EL (cell line): Measurements from ENCODE around the gene STK26.
"Not testable (repeated sequence)": the region's sequence is repeated elsewhere in the genome, so short reads cannot be mapped to it uniquely, and the experiment has no call there.

Source experiments
- DNase-seq: peaks from one replicate; pipeline ENCODE4 v3.0.0-alpha.2; 2016

STK26 gene

DNA sequence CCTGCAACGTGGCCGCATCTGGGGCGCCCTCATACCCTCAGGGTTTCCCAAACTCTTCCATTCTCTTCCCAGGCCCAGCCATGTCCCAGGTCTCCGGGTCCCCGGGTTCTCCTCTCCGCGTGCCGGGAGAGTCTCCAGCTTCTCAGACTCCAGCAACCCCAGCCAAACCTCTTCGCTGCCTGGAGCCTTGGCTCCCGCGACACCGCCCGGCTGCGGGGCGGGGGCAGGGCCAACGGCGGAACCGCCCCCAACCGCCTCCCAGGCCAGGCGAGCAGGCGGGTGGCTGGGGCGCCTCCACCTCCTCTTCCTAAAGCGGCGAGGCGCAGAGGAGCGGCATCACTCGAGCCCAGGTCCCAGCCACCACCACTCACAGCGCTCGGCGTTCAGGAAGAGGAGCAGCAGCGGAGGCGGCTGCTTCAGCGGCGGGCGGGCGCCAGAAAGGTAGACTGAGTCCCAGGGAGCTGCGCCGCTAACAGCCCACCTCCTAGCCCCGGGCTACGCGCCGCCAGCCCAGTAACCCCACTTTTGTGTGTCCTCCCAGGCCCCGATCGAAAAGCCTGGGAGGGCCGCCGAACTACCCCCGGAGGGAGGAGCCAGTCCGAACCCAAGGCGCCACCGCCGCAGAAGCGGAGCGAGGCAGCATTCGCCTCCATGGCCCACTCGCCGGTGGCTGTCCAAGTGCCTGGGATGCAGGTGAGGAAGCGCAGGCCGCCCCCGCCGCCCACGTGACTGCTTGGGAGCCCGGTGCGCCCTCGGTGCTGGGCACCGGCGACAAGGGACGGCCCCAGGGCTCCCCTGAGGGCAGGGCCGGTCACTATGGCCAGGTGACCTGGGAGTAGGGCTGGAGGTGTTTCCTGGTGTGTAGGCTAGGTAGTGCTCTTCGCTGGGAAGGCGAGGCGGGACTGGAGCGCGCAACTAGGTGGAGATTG, at the start of gene STK26:
Gene STK26 (plus strand): TSS at position 336 of the 929 bp plus-strand sequence. CDS start 316 bp downstream, at position 652.
- peak; percentile 32 for DNase-seq

DNA sequence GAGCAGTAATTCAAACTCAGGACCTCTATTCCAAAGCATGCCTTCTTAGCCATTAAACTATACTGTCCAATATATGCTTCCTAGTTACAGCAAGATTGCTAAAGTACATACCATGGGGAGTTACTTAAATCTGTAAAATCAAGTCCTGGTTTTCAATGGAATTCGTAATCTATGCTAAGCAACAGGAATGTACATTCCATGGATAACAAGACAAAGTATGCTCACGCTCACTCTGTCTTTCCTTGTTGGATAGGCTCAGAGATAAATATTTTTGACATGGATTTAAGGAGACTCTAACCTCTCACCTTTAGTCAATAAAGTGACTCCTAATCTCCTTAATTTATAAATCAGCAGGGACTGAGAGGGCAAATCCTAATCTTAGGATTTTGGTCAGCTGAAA, 47.3 kb upstream of the STK26 start:
- DNase-seq, result no peak

DNA sequence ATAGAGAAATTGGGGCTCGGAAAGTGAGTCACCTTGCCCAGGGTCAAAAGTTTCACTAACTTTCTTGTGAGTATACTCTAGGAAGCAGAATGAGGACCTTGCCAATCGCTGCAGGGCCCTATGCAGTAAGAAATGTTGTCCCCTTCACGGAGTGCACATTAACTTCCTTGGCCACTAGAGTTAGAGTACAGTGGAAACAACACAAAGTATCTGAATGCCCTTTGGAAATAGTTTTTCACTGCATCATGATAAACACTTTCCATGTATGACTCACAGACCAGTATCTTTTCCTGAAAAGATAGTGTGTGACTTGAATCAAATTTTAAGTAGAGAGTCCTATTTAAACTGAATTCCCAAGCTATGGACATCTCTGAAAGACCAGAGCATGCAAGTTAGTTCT, 45.5 kb upstream of the STK26 start:
- no peak for DNase-seq

DNA sequence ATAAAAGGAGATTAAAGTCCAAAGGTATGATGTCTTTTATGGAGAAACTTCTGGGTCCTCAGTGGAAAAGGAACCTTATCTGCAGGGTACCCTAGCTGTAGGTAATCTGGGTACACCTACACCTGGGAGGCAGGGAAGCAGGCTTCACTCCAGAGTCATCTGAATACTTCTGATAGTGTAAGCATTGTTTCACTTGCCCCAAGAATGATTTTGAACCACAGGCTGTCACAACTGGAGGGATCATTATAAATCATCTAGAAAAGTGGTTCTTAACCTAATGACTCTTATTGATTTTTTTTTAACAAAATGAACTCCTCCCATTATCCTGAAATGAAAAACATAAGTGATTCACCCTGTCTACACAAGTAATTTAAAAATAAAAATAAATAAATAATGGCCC, 44.0 kb upstream of the STK26 start:
- DNase-seq, result no peak

DNA sequence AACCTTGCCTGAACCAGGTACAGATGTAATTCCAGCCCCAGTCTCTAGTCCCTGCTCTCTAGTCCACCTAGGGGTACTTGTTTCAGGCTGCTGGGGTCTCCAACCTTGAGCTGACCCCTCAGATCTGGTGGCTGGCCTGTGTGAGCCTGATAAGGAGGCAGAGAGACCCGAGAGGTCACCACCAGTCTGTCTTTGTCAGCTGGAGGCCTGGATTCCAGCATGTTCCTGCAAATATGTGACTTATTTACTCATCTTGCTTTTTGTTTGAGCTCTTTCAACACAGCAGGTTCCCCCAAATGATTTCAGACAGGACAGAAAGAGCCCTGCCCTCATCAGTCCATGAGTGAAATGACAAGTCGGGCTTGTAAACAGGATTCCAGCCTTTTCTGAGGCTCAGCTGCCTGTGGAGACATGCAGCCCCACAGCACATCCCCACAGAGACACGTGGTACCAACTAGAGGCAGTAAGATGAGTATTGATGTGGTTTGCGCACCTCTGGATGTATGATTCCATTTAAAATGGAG, 37.5 kb upstream of the STK26 start:
- no peak for DNase-seq

DNA sequence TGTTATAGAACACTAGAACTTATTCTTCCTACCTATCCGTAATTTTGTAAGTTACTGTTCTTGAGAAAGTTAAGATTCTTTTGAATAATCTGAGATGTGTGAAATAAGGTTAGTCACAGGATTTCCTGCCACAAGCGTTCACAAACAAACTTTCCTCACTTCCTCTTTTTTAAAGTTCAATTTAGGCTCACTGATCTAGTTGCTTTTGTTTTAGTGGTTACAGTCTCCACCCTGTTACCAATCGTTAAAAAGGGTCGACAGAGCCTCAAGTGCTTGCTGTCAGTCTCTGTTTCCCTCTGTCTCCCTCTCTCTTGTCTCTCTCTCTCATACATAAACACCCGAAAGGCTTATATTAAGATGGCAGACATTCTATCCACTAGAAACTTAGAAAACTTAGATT, 35.9 kb upstream of the STK26 start:
- no peak for DNase-seq

DNA sequence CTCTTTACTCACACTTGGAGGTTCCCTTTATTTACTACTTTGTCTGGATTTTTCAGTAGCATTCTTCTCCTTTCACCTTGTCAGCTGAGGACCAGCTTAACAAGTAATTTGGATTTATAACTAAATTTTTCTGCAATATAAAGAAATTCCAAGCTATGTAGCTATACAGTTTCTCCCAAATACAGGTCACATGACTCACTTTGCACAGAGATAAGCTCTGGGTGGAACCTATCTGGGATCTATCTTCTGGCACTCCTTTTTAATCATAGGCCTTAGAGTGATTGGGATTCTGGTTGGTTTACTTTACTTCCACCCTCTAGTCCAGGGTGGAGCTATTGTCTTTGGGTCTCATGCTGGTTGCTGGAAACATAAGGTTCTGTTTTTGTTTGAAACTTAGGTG, 34.9 kb upstream of the STK26 start:
- no peak for DNase-seq

DNA sequence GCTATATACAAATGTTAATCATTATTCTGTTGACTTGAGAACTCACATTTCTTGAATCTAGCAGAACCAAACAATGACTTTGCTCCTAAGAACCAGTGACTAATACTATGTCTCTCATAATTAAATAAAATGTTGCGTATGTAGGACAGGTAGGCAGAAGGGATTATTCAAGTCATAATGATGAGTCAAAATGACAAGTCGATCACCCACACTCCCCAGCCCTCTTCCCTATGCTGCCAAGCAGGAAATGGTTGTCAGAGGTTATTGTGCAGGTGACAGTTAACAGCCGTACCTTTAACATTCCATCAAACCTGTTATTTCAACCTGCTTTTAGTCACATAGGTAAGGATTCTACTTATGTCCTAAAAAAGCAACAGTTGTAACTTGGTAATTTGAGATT, 22.0 kb upstream of the STK26 start:
- DNase-seq, result no peak

DNA sequence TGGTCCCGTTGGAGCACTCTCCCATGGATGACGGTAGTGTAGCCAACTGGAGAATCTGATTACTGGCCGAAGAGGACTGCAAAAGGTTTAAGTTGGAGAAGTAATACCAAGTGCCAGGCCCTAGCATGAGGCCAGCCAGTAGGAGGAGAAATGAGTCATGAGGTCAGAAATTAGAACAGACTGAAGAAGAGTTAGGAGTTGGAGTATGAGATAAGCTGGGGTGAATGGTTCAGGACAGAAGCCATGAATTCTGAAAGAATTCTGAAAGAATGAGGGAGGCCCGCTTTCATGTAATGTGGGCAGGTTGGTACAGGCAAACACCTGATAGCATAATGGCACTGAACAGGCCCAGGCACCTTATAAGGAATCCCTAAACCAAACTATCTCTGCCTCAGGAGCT, 18.4 kb upstream of the STK26 start:
- DNase-seq, result no peak

DNA sequence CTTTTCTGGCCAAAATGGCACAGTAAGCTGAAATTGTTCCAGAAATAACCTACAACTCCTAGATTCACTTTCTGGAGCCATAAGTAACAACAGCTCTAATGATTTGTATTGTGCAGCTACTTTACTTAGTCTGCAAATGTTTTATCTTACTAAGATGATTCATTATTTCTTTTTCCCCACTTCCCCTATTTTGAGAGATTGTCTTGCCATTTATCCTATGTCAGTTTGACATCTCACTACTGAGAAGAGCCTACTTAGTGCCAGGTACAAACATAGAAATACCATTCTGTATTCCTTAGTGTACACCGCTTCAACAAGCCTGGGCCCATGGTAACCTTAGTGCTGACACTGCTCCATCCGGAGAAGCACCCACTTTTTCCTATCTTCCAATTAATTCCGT, 13.8 kb upstream of the STK26 start:
- no peak for DNase-seq

DNA sequence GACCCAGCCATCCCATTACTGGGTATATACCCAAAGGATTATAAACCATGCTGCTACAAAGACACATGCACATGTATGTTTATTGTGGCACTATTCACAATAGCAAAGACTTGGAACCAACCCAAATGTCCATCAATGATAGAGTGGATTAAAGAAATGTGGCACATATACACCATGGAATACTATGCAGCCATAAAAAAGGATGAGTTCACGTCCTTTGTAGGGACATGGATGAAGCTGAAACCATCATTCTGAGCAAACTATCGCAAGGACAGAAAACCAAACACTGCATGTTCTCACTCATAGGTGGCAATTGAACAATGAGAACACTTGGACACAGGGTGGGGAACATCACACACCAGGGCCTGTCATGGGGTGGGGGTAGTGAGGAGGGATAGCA, 12.9 kb upstream of the STK26 start:
- not testable (repeated sequence) for DNase-seq

DNA sequence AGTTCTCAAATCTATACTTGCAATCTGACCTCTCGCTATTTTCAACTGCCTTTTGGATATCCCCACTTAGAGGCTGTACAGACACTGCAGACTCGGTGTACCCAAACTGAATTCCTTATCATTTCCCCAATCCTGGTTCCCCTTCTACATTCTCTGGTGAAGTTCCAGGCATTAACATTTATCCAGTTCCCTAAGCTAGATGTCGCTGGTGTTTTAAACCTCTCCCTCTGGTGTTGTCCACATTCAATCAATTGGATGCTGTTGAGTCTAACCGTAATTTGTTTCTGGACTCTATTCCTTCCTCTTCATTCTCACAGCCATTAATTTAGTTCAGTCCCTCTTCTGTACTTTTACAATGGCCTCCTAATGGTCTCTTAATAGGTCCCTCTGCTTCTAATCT, 7.2 kb upstream of the STK26 start:
- no peak for DNase-seq

DNA sequence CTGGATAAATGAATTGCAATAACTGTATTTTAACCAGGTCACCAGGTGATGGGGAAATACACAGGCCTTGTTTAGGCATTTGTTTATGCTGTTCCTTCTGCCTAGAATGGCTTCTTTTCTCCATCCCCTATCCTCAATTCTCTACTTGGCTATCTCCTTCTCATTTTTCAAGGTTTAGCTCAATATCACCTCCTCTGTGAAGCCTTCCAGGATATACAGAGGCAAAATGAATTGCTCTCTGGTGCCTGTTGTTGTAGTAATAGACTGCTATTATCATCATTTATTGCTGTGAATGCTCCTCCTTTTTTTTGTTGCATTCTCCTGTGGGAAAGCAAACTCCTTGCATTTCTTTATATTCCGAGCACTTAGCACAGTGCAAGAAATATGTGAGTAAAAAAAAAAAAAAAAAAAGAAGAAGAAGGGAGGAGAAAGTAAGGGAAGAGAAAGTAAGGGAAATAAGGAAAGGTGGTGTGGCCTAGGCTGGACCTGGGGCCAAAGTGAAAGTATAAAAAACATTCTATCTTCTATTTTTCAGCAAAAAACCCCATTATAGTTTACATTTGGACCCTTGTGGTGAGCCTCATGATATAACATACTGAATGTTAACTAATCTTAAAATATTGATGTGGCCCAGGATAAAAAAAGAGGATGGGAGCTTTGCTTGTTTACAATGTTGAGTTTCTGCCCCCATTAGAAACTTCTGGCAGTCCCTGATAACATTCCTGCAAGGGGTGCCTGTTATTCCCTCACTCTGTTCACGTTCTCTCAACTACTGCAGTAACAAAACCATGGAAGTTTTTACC, 6.3 kb upstream of the STK26 start:
- DNase-seq, result no peak

DNA sequence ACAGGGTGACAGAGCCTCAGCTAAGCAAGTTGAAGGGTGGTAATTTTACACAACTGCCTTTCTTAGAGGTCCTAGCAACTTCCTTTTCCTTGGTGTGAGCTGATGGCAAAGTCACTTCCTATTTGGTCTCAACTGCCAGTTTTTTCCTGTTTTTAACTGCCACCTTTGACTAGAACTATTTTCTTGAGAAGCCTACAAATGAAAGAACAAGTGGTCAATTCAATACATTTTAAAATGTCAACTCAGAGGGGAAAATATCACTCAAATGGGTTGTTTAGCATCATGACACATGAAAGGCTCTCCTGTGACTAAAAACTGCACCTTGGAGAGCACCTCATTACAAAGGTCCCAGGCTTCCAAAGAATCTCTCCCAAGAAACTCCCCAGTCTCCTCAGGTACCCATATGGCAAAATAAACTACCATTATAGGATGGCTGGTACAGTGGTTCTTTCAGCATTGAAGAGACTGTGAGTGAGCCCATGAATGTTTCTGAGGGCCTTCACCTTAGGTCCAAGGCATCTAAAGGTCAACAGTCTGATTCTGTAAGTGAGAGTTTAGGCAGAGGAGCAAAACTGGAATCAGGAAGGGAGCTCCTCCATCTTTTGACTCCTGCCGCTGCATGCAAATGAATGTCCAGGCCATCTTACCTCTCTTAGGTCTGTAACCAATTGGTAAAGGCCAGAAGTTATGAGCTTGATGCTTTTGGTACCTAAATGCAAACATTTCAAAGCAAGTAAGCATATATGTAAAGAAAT, 5.5 kb upstream of the STK26 start:
- DNase-seq, result no peak

DNA sequence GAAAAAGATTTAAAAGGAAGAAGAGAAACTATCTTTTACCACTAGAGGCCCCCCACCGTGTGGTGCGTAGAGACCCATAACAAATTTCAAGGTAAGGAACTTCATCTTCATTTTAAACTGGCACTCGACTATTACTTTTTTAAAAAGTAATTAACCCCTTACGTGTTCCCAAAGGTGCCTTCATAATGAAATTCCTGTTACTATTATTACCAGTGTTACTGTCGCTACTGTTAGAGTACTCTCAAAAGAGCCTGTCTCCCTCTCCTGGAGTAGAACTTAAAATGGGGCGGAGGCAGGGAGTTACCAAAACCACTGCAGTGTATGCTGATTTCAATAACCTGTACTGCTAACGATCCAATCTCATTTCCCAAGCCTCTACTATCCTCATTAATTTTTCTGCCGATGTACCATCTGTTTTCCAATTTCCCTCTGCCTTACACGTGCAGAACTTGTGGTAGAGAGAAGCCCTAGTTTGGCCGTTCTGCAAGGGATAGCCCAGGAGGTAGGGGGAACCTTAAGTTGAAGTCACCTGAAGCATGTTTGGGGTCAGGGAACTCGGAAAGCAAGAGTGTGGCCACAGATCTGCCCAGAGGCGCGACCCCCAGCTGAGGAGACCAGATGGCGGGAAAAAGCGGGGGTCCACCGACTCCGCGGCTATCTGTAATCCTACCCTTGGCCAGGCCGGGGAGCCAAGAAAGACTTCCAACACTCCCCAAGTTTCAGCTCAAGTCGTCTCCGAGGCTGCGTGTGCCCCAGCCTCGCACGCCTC, 720 bp upstream of the STK26 start:
- DNase-seq, result no peak

DNA sequence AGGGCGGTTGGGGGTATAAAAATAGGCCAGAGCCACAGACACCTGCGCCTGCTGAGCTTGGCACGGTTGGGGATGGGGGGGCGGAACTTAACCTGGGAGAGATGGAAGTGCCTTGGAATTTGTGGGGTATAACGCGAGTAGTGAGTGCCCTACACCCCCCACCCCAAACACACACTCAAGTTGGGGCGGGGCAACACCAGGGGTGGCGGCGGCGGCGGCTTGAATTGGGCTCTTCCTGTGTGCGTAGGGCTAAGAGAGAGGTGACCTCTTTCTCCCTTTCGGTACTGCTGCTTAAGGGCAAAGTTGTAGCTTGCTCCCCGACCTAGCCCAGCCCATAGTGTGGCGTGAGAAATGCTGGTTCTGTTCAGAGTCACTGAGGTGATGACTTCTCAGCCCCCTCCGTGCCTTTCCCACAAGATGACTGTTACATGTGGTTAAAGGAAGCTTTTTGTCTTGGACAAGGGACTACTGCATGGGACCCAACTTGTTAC, 839 bp downstream of the STK26 start:
- DNase-seq, result no peak

DNA sequence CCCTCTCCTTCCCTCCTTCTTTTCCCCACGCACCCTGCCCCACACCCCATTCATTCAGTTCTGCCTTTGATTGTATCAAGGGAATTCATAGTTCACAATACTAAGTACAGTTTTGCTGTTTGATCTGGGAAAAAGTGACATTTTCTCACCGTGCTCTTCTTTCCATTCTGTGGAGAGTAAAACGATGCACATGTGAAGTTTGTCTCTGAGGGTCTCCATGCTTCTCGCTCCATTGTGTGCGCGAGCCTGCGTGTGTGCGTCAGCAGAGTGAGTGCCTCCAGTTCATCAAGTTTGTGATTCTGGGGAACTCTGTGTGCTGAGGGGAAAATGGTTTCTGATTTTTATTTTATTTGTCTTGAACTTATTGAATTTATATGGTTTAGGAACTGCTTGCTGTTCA, 1.9 kb downstream of the STK26 start:
- no peak for DNase-seq

DNA sequence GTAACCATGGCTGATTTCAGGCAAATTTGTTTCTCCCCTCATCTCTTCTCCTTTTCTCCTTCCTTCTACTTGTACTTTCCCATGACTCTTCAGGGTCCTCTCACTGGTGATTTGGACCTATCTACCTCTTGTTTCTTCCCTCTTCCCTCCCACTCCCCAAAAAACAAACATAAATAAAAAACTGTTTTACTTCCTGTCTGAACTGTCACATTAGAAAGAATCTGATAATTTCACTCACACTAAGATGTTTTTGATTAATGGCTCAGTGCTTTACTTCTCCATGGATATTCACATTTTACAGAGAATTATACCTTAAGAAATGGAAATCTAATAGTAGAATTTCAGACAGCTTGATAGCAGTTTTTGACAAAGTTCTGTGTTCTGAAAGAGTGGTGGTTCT, 7.2 kb downstream of the STK26 start:
- DNase-seq, result no peak

DNA sequence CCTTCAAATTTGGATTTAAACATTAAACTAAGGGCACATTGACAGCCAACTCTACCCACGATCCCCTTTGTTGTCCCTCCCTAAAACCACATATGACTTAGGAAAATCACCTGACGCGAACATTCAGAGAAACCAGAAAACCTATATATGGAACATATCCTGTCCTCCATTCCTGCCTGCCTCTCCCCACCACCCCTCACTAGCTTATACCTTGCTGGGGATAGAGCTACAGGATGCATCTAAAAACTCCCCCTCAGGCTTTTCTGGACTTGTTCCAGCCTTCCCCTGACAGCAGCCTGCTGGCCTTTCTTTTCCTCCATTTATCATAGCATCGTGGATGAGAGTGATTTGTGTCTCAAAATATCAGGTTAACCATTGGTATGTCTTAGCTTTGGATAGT, 8.8 kb downstream of the STK26 start:
- no peak for DNase-seq

DNA sequence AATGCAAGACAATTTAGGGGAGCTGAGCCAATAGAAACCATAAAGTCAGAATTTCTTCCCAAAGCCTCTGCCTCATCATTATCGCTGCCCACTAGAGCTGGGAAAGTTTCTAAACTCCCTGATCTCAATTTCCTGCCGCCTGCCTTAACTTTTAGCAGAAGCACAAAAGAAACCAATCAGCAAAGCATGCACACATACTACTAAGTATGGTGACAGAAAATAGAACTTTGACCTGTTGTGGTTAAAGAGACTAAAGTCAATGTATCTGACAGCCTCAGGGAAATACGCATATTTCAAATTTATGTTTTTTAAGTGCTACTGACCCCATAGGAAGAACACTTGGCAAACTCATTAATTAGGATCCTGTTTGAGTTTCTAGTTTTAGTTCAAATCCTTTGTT, 10.1 kb downstream of the STK26 start:
- no peak for DNase-seq

DNA sequence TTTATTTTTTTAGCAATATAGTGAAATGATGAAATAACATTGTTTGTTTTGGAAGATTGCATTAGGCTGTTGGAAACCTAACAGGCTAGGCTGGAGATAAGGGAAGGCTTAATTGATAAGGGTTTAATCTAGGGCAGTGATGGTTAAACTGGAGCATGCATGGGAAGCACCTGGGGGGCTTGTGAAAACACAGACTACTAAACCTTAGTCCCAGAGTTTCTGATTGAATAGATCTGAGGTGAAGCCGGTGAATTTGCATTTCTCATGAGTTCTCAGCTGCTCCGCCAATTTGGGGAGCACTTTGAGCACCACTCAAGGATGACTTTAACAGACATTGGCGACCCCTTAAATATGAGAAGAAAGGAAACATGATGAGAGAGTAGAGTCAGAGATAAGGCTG, 11.5 kb downstream of the STK26 start:
- DNase-seq, result no peak

DNA sequence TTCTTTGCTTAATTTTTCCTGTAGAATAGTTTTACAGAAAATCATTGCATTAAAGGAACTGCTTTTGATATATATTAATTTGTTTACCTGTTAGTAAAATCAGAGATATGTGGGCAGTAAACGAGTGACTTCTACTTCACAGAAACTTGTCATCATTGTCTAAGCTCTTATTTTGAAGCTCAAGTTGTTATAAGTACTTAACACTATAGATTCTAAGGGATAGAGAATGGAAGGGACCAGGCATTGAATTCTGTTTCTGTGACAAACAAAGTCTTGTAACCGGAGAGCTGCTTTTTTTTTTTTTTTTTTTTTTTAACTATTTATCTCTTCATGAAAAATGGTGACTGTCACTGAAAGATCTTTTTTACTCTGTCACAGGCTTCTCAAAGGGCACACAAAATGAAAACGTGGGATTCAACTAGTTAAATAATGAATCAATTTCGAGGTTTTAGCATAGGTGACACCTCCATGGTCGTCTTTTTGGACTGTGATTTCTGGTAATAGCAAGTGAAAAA, 14.4 kb downstream of the STK26 start:
- no peak for DNase-seq
